ENCODE measurements around the gene C1orf167.

C1orf167 gene

DNA sequence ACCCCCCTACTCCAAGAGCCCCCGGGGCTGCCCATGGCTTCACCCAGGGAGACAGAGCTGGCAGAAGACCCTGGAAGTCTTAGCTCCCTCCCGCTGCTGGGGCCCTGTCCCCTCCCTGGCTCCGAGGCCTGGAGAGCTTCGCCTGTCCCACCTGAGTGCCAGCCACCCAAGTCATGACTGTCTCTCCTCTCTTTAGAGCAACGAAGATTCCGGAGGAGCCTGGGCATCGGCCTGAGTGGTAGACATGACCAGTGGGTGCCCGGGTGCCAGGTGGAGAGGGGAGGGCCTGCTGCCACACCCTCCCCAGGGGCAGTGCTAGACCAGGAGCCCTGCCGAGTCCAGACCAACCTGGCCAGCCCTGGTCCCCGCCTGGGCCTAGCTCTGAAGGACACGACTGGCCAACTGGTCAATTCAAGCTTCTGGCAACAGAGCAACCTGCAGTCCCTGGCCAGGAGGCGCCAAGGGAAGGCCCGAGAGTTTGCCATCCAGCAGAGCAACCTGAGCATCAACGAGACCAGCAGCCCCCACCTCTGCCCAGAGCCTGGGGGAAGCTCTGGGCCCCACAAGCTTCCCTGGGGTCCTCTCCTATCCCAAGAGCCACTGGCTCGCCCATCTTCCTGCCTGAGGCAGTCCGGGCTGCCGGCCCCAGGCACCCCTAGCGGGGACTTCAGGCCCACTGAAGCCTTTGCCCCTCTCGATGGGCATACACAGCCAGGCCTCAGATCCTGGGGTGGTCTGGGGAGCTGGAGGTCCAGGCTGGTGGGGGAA, 3.9 kb downstream of the C1orf167 start:
- no peak for DNase-seq

DNA sequence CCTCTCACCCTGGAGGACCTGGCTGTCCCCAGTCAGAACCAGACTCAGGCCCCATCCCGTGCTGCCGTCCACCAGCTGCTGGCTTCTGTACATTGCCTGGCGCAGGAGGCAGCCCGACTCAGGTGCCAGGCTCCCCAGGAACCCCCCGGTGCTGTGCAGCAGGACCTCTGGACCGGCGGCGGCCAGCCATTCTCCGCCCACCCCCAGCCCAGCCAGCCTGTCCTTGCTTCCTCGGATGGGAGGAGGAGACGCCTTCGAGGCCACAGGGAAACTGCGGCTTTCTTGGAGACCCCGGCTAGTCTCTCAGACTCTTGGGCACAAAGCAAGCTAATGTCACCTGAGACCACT, 4.4 kb downstream of the C1orf167 start:
- no peak for DNase-seq

DNA sequence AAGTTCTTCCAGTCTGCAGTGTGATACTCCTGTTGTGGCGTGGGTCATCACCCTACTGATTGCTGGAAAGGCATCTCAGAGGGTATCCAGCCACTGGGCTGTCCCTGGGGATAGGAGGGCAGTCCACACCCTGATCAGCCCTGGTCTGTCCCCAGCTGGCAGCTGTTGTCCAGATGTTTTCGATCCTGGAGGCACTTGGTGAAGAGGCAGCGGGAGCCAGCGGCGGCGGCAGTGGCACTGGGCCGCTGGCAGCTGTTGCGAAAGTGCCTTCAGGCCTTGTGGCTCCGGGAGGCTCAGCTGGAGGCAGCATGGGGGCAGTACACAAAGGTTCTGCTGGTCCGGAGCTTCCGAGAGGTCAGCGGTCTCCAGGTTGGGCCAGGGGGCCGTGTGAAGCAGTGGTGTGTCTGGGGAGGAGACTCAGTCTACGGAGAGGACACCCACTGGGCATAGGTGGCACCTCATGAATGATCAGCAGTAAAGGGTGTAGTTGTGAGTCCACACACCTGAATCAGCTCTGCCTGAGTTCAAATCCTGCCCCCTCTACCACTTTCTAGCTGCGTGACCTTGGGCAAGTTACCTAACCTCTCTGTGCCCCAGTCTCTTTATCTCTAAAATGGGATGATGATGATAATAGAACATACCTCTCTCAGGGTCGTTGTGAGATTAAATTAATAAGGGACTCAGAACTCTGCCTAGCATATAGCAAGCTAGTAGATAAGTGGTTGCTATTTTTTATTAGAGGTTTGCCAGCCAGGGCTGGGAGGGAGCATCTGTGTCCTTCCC, 6.1 kb downstream of the C1orf167 start:
- no peak for DNase-seq

DNA sequence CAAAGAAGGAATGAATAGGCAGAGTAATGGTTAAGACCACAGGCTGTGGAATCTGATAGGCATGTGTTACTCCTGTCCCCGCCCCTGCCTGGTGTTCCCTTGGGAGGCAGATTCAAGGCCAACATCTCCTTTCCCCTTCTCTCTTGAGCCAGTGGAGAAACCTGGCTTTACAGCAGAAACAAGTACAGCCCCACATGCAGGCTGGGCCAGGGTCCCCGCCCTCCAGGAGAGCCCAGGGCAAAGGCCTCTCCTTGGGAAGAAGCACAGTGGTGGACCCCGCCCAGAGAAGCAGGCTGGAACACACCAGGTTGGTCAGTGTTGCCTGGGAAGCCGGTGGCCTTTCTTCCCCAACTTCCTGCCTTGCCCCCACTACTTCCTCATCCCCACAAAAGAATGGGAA, 6.8 kb downstream of the C1orf167 start:
- DNase-seq, result no peak

DNA sequence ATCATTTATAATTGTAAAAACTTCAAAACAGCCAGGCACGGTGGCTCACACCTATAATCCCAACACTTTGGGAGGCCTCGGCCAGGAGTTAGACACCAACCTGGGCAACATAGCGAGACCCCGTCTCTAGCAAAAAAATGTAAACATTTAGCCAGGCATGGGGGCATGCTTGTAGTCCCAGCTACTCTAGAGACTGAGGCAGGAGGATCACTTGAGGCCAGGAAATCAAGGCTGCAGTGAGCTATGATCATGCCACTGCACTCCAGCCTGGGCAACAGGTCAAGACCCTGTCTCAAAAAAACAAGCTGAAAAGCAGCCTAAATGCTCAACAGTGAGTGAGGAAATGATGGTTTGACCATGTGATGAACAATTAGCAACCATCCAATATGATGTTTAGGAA, 7.3 kb downstream of the C1orf167 start:
- no peak for DNase-seq

DNA sequence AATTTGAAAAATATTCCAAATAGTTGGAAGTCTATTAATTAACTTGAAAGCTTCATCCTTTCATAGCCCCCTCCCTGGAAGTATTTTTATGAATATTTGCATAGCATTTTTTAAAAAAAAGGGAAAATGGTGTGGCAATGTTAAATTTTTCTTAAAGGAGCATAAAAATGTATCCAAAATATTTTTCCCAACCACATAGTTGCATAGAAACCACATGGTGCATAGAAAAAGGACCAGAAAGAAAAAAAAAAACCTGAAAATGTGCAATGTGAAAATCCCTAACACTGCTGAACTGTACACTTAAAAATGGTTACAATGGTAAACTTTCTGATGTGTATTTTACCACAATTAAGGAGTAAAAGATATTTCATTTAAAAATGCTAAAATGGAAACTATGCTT, 8.0 kb downstream of the C1orf167 start:
- DNase-seq, result no peak

DNA sequence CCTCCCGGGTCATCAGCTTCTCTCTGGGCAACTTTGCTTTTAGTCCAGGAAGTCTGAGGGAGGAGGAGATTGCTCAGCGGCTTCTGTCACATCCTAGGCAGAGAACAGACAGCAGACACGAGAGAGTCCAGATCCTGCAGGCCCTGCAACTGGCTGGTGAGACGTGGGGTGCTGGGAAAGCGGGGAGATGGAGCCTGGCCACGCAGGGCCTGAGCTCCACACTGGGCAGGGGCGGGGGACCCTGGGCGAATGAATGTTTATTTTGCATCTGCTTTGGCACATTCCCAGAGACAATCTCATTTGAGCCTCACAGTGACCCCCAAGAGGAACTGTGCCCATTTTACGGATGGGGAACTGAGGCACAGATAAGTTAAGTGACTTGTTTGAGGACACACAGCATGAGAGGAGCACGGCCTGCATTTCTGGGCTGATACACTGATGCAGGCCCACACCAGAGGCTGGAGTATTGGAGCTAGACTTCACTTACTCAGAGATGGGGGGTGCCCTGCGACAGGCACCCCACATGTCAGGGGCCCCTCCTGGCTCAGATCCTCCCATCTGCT, 9.6 kb downstream of the C1orf167 start:
- no peak for DNase-seq

DNA sequence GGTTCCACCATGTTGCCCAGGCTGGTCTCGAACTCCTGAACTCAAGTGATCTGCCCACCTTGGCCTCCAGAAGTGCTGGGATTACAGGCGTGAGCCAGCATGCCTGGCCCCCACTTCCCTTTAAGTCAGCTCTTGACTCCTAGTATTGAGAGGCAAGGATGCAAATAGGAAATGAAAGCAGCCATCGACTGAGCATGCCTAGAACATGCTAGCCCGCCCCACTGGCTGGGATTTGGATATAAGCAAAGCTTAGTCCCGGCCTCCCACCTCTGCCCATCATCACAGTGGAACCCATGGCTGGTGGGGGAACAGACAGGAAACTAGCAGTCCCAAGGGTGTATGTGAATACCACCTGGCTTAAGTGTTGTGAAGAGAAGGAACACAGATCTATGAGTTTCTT, 10.5 kb downstream of the C1orf167 start:
- DNase-seq, result no peak

DNA sequence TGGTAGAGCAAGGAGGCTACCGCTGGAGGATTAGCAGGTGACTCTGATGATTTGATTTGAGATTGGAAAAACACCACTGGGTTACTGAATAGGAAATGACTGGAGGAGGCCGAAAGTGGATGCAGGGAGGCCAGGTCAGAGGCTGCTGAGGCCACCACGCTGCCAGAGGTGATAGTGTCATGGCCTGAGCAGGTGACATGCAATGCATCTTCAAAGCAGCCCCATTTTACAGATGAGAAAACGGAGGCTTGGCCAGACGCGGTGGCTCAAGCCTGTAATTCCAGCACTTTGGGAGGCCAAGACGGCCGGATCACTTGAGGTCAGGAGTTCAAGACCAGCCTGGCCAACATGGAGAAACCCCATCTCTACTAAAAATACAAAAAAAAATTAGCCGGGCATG, 12.8 kb downstream of the C1orf167 start:
- DNase-seq, result no peak

DNA sequence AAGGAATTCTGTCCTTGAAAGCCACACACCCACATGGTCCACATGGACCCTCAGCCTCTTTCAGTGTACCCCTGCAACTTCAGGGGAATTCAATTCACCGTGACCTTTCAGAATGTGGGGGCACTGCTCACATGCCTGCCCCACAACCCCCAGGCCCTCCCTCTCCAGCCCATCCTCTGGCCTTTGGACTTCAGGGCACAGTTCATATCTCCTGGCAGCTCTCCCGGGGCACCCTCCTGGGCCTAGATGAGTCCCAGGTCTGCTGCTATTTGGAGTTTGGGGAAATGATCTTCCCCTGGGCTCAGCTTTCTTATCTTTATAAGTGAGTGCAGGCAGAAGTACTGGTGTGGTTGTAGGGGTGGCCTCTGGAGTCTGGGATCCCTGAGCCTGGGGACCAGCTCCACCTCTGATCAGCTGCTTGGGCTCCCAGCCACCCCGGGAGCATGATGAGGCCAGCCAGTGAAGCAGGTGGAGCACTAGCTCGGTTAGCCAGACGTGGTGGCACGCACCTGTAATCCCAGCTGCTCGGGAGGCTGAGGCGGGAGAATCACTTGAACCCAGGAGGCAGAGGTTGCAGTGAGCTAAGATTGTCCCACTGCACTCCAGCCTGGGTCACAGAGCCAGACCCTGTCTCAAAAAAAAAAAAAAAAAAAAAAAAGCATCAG, 15.8 kb downstream of the C1orf167 start:
- no peak for DNase-seq

DNA sequence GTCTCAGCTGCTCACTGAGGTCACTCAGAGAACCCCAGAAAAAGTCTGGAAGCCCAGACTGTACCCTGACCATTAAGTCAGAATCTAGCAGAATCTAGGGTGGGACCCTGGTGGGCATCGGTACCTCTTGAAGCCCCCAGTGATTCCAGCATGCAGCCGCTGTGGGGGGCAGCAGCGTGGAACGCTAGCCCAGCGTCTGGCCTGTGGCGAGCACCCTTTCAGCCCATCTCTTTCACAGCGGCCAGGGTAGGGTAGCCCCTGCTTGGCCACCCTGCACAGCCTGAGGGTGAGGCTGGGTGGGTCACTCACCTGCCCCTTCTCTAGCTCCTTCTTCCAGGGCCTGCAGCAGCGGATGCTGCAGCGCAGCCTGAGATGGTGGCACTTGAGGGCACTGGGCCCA, 16.3 kb downstream of the C1orf167 start:
- no peak for DNase-seq

DNA sequence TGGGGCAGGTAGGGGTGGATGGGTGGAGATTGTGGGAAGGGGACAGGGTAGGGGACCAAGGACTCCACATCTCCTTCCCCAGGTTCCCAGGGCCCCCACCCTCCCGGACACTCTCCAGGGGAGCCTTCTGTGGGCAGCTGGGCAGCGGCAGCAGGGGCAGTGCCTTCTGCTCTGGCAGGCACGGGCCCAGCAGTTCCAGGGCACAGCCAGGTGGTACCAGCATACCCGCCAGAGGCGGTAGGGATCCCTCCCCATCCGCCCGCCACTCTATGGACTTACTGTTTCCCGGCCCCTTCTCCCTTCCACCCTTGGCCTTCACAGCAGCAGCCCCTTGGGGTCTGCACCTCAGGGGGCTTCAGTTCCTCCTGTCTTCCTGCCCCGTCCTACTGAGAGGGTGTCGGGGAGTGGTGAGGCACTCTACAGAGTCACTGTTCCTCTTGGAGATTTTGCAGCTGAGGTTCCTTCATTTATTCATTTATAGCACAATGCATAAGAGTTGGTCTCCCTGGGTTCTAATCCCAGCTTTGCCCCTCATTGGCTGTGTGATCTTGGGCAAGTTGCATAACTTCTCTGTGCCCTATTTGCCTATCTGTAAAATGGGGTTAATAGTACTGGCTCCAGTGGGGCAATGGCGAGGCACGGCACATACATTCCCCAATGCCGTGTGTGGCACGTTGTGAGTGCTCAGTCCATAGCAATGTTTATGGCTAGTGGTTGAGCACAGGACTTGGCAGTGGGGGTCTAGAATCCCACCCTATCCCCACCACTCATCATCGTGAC, 17.0 kb downstream of the C1orf167 start:
- DNase-seq, result no peak

DNA sequence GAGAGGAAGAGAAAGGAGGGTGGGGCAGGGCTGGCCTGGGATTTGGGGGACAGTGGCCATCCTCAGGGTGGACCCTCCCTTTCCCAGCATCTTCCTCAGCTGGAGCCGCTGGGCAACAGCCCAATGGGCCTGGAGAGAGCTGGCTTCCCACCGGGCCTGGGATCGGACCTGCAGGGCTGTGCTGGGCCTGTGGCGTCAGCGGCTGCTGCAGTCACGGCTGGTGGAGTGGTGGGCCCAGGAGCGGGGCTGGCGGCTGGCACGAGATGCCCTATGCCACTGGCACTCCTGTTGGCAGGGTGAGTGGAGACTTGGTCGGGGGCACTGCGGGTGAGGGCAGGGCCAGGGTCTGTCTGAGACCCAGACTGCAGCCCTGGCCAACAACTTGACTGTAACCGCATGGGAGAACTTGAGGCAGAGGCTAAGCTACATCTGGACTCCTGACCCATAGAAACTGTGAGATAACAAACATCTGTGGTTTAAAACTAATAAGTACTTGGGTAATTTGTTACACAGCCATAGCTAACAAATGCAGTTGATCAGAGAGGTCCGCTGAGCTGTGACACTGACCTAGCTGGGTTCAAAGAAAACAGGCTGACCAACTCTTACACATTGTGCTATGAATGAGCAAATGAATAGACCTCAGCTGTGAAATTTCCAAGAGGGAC, 17.9 kb downstream of the C1orf167 start:
- no peak for DNase-seq

DNA sequence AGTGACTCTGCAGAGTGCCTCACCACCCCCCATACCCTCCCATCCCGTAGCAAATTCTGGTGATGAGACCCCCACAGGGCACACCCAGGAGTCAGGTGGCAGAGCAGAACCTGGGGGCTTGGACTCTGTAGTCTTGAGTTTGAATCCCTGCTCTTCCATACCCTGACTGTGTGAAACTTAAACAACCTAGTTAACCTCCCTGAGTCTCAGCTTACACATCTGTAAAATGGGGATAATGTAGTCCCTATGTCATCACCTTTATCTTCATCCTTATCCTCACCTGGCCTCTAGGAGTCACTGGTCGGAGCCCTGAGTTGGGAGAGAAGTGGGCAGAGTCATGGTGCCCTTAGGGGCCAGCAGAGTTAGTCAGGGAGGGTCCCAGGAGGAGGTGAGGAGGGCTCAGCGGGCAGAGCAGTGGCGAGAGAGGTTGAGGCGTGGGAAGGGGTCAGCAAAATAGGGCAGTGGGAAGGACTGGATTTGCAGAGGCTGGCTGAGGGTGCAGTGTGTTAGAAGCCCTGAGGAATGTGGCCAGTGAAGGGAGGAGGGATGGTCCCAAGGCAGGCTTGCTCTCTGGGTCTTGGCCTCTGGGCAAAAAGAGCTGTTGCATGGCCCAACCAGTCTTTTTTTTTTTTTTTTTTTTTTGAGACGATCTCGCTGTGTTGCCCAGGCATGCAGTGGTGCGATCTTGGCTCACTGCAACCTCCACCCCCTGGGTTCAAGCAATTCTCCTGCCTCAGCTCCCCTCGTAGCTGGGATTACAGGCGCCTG, 18.6 kb downstream of the C1orf167 start:
- DNase-seq, result no peak

DNA sequence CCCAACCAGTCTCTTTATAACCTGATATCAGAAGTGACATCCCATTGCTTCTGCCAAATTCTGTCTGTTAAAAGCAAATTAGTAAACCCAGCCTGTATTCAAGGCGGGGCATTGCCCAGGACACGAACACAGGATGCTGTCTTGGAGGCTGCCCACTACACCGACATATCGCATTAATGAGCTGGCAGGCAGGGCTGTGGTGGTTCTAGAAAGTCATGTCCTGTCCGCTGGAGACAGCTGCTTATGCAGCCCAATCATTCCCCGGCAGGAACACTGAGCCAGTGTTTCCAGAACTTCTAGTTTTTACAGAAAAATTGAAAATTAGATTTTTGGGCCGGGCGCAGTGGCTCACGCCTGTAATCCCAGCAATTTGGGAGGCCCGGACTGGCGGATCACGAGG, 19.3 kb downstream of the C1orf167 start:
- DNase-seq, result no peak

DNA sequence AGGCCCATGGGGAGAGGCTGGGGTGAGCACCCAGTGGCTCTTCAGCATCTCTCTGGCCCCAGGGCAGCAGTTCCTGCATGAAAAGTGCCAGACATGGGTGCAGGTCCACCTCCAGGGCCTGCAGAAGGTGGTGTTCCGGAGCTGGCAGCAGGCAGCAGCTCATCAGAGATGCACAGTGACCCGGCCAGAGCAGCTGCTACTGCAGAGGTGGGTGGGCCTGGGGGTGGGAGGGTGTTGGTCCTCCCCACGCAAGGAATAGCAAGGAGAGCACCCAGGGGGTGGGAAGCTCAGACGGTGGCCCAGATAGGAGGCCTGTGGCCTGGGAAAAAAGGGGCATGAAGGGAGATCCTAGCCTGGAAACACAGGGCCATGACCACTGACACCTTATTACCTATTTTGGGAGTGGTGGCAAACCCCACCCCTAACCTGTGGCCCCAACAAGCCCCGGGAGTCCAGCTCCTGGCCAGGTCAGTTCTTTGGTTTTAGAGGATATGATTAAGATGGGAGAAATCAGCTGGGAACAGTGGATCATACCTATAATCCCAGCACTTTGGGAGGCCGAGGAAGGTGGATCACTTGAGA, 20.2 kb downstream of the C1orf167 start:
- no peak for DNase-seq

DNA sequence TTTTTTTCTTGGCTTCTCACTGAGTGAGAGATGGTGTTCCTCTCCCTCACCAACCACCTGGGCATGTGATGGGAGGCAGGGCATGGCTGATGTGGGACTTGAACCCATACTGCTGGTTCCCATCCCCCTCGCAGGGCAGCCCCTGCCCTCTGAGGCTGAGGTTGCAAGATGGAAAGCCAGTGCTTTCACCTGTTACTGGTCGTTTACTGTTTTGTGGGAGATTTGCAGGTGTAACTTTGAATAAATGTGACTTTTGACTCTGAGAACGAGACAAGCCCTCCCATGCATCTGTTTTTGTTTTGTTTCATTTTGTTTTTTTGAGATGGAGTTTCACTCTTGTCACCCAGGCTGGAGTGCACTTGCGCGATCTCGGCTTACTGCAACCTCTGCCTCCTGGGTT, 21.6 kb downstream of the C1orf167 start:
- DNase-seq, result peak; percentile 49

DNA sequence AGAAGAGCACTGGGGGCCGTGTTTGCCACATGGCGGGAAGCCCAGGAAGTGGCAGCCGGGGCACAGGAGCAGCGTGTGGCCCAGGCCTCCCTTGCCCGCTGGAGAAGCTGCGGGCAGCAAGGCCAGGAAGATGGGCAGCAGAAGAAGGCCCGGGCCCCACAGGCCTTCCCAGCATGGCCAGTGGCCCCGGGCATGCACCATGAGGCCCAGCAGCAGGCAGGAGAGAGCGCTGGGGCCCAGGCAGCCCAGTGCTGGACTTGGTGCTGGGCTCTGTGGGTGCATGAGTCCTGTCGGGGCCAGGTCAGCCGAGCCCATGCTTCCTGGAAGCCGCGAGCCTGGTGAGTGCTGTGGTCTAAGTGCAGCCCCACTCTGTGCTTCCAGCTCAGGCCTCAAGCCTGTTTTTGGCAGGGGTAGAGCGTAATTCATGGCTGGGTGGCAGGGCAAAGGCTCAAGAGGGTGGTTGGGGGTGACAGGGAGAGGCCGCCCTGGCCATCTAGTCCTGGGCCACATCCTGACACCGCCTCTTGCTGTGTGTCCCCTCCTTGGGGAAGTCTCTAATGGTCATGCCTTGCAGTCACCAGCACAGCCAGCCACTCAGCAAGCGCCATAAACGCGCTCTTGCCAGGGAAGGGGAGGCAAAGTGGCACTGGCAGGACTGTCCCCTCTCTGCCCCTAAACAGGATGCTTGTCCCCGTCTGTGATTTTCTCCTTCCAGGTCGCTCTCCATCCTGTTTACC, 22.4 kb downstream of the C1orf167 start:
- no peak for DNase-seq

DNA sequence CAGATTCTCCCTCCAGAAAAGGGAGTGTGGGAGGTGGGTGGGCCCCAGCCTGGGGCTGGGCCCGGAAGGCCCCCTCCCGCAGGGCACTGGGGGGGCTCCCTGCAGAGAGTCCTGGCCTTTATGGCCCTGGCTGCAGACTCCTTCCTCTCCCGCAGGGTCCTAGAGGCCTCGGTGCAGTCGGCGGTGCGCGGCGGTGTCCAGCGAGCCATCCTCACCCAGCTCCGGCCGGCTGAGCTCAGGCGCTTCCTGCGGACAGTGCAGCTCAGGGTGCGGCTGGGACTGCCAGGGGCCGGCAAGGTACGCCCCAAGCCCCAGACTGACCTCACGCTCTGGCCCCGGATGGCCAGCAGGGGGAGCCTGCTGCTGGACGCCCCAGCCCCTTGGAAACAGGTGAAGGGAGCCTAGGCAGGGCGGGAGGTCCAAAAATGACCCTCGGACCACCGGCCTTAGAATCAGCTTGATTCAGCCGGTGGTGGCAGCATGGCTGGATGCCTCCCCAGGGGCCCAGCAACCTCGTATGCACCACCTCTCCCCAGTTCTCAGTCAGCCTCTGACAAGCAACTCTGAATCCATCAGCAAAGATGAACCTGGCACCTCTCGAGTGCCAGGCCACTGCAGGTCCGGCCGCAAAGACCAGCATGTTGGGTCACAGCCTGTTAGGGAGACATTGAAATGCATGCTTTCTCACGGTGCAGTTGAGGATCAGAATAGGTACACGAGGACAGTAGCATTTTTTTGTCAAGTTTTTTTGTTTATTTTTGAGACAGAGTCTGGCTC, 23.2 kb downstream of the C1orf167 start:
- peak; percentile 69 for DNase-seq

DNA sequence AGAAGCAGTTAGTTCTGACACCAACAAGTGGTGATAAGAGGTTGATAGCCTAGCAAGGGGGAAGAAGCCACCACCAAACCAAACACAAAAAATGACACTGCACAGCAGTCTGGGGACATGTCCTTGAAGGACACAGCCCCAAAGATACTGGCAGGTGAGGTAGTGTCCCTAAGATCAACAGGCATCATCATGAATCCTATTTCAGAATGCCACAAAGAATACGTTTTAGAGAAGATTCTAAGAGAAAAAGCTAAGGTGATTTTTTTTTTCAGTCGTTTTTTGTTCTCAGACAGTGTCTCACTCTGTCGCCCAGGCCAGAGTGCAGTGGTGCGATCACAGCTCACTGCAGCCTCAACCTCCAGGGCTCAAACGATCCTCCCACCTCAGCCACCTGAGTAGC, 24.2 kb downstream of the C1orf167 start:
- no peak for DNase-seq

Data from RPMI8226 (cell line).